Measurements from ENCODE around the gene NDFIP1. TPM values are rescaled to one million over a fixed set of nuclear protein-coding genes. Genes with fewer than 3 reads are reported as not detected.

NDFIP1 gene, protein sequence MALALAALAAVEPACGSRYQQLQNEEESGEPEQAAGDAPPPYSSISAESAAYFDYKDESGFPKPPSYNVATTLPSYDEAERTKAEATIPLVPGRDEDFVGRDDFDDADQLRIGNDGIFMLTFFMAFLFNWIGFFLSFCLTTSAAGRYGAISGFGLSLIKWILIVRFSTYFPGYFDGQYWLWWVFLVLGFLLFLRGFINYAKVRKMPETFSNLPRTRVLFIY
- 10 to 100 TPM; 59.2 to 62.3 TPM for total RNA-seq

DNA sequence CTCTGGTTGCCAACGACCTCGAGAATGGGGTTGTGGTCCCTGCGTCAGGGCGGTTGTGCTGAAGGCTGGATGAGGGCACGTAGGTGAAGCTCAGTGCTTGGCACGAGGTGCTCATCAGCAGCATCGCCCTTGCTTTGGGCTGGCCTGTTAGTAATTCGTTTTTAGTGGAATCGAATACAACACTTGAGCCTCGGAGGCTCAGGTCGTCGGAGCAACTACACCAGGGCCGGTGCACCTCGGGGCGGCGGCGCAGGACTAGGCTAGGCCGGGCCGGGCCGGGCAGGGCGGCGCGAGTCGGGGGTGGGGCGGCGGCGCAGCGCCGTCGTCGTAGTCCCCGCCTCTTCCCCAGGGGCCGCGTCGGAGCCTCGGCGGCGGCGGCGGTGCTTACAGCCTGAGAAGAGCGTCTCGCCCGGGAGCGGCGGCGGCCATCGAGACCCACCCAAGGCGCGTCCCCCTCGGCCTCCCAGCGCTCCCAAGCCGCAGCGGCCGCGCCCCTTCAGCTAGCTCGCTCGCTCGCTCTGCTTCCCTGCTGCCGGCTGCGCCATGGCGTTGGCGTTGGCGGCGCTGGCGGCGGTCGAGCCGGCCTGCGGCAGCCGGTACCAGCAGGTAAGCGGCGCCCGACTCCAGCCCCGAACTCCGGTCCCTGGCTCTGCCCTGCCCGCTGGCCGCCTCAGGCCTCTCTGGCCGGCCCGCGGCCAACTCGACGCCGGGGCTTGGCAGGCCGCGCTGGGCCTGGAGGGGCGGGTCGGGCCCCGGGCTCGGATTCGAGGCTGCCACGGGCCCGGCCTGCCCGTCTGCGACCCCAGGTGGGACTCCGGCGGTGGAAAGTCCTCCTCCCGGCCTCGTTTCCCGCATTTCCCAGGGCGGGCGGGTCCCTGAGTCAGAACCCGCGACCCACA is at the start of gene NDFIP1:
TSS of gene NDFIP1 (plus strand) at position 348 of the 899 bp plus-strand sequence. CDS start at position 544, 196 bp downstream.
- Mint-ChIP-seq H3K36me3 (peaks cover 13% of the 10 kb centered on the region), H3K4me3 (peak within 1 kb of the TSS; percentile 95), H3K4me1 (peaks cover 55% of the 10 kb centered on the region), H3K27me3 (no peaks in the 10 kb centered on the region), H3K27ac (peak within 1 kb of the TSS; percentile 97), H3K9me3 (no peaks in the 10 kb centered on the region)
- peak; percentile 88 for ATAC-seq (ENCODE audit: low read depth)
- POLR2A ChIA-PET, result interaction anchor here (1.1 to 4.3 kb wide), 12 partner anchors 11 to 139 kb away, joined by 4 to 63 read pairs (median 12); partner anchors contain the start of genes GNPDA1 and RNF14
- peak; percentile 93 for DNase-seq

DNA sequence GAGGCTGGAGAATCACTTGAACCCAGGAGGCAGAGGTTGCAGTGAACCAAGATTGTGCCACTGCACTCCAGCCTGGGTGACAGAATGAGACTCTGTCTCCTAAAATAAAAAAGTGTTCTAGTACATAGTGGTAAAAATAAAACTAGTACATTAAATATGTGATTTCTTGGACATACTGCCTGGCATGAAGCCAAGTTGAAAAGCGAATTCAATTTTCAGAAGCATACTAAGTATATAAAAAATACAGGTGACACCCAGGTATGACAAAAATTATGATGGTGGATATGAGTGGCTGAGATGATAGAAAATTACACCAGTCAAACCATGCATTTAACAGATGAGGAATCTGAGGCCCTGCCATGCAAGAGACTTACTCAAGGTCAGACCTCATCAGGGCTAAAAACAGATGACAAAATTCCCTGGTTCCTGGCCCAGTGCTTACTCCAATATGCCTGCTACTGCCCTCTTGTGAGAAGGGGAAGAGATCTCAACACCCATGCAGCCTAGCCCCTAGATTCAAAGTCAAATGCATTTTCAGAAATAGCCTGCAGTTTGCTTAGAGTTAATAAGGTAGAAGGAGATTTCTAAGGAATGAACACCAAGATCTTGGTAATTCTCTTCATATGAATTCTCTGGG is 49.2 kb upstream of the NDFIP1 start:
- Mint-ChIP-seq H3K27ac (no peak overlapping the region), H3K36me3 (no peaks in the 10 kb centered on the region), H3K4me3 (no peak overlapping the region), H3K4me1 (peaks cover 13% of the 10 kb centered on the region), H3K9me3 (no peaks in the 10 kb centered on the region), H3K27me3 (no peaks in the 10 kb centered on the region)
- POLR2A ChIA-PET, result no interaction called here
- no peak for ATAC-seq (ENCODE audit: low read depth)
- no peak for DNase-seq

DNA sequence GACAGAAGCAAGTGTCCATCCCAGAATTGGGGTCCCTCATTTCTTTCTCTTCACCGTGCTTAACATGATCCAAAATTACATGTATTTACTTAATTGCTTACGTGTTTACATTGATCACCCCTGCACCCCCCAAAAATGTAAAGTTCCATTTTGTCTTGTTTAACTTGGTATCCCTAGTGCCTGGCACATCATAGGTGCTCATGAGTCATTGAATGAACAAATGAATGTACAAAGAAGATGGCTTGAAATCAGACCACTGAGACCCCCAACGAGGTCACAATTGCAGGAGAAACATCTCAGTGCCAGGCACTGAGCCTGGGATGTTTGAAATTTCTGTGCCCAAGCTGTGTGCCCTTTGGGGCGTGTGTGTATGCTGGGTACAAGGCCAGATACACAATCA is 45.2 kb upstream of the NDFIP1 start:
- H3K36me3 Mint-ChIP-seq, result no peaks in the 10 kb centered on the region
- H3K9me3 Mint-ChIP-seq, result no peaks in the 10 kb centered on the region
- ATAC-seq (ENCODE audit: low read depth) (no peak), DNase-seq (no peak)
- H3K4me3 Mint-ChIP-seq, result peak overlapping the region; percentile 61
- H3K27me3 Mint-ChIP-seq, result no peaks in the 10 kb centered on the region
- peak overlapping the region; percentile 54 for H3K27ac Mint-ChIP-seq
- POLR2A ChIA-PET, result interaction anchor here (0.7 to 2.1 kb wide), 4 partner anchors 8 to 51 kb away, joined by 3 to 11 read pairs (median 3); partner anchors contain the start of genes GNPDA1 and NDFIP1
- peaks cover 12% of the 10 kb centered on the region for H3K4me1 Mint-ChIP-seq

DNA sequence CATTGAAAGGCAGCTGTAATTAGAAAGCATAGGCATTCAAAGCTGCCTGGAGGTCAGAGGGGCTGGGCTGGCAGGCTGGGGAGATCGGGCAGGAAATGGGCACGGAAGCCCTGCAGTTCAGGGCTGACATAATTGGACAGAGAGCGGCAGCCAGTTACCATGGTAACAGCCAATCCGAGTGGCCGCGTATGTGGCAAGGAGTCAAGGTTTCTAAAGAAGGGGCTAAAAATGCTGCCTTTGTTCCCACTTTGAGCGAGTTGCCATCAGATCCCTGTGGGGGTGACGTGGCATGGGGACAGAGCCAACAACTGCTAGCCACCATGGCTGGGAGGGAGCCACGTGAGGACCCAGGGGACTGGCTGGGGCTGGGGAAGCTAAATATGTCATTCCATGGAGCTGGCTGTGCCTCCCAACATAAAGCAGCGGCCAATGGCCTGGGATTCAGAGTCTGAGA is 44.7 kb upstream of the NDFIP1 start:
- peaks cover 12% of the 10 kb centered on the region for H3K4me1 Mint-ChIP-seq
- H3K27me3 Mint-ChIP-seq, result no peaks in the 10 kb centered on the region
- no peaks in the 10 kb centered on the region for H3K36me3 Mint-ChIP-seq
- H3K27ac Mint-ChIP-seq, result peak overlapping the region; percentile 54
- H3K9me3 Mint-ChIP-seq, result no peaks in the 10 kb centered on the region
- ATAC-seq (ENCODE audit: low read depth) (peak; percentile 93), DNase-seq (peak; percentile 58)
- peak overlapping the region; percentile 61 for H3K4me3 Mint-ChIP-seq
- POLR2A ChIA-PET, result interaction anchor here (0.7 to 2.1 kb wide), 4 partner anchors 8 to 51 kb away, joined by 3 to 11 read pairs (median 3); partner anchors contain the start of genes GNPDA1 and NDFIP1

DNA sequence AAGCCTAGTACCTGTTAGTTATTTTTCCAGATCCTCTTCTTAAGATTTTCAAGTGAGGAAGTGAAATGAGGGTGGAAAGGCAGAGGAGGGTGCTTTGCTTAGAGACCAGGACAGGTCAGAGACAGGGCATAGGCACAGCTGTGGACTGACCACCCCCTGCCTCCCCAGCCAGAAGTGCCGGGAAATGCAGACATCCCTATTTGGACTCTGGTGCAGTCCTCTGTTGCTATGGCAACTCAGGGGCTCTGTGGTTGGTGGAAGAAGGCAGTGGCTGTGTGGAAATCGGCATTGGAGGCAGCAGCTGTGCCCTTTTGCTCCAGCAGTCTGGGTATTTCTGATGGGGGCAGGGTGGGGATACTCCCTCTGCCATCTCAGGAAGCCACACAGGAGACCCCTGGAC is 43.3 kb upstream of the NDFIP1 start:
- no peaks in the 10 kb centered on the region for H3K9me3 Mint-ChIP-seq
- H3K27me3 Mint-ChIP-seq, result no peaks in the 10 kb centered on the region
- H3K4me1 Mint-ChIP-seq, result peaks cover 12% of the 10 kb centered on the region
- no peaks in the 10 kb centered on the region for H3K36me3 Mint-ChIP-seq
- DNase-seq, result no peak
- POLR2A ChIA-PET, result interaction anchor here (2.1 kb wide), 1 partner anchor 43 kb away, joined by 11 read pairs; the partner anchor contains the start of gene NDFIP1
- no peak overlapping the region for H3K4me3 Mint-ChIP-seq
- ATAC-seq (ENCODE audit: low read depth), result no peak
- no peak overlapping the region for H3K27ac Mint-ChIP-seq

DNA sequence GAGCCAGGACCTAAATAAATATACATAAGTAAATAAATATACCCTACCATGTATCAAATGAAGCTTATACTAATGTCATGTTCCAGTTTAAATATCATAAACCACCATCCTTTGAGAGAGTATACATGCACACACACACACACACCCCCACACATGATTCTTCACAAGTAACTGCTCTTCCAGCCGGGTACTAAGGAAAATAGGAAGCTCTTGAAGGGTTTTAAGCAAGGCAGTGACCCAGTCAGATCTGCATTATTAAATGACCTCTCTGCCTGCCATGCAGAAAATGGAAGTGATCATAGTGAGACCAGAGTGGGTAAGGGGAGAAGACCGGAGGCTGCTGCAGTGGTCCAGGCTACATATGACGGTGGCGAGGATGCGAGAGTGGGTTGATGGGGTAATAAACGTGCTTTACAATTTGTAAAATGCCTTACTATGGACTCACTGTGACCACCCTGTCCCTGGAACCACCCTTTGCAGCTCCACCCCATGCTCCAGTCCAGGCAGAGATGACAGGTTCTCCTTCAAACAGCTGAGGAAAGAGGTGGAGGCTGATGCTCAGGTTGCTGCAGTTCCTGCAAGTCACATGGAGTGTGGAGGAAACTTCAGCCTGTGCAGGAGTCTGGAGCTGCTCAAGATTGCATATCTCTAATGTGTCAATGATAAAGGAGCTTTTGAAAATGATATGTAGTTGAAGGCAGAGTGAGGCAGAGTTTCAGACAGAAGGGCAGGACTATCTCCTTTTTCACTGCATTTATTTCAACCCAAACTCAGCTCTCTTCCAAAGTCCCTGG is 38.8 kb upstream of the NDFIP1 start:
- Mint-ChIP-seq H3K4me1 (peaks cover 11% of the 10 kb centered on the region), H3K27me3 (no peaks in the 10 kb centered on the region), H3K27ac (no peak overlapping the region), H3K4me3 (no peak overlapping the region), H3K36me3 (no peaks in the 10 kb centered on the region), H3K9me3 (no peaks in the 10 kb centered on the region)
- ATAC-seq (ENCODE audit: low read depth) (no peak), DNase-seq (no peak)
- POLR2A ChIA-PET, result interaction anchor here (1.3 to 1.7 kb wide), 2 partner anchors 25 to 53 kb away, joined by 6 read pairs; no protein-coding TSS in a partner anchor

DNA sequence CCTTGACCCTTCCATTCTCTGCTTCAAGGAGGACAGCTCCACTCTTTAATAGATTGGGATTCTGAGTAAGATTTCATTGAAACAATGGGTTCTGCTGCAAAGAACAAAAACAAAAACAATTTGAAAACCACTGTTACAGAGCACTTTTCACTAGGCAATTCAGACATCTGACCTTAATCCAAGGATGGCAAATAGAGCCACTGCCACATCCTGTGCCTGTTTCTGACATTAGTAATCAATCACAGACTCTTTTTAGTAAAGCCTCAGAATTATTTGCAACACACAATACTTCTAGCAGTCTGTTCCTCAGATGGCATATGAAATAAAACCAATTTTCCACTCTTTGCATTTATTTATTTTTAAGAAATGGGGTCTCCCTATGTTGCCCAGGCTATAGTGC is 37.8 kb upstream of the NDFIP1 start:
- Mint-ChIP-seq H3K27ac (no peak overlapping the region), H3K4me1 (peaks cover 11% of the 10 kb centered on the region), H3K4me3 (no peak overlapping the region), H3K27me3 (no peaks in the 10 kb centered on the region), H3K36me3 (no peaks in the 10 kb centered on the region), H3K9me3 (no peaks in the 10 kb centered on the region)
- no peak for DNase-seq
- ATAC-seq (ENCODE audit: low read depth), result peak; percentile 33
- POLR2A ChIA-PET, result interaction anchor here (1.3 to 1.7 kb wide), 2 partner anchors 24 to 54 kb away, joined by 6 read pairs; no protein-coding TSS in a partner anchor

DNA sequence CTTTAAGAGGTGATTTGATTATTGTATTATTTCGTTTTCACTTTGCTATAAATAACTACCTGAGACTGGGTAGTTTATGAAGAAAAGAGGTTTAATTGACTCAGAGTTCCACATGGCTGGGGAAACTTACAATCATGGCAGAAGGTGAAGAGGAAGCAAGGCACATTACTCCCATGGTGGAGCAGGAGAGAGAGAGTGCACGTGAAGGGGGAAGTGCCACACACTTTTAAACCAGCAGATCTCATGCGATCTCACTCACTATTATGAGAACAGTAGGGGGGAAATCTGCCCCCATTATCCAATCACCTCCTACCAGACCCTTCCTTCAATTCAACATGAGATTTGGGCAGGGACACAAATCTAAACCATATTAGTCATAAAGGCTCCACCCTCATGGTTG is 36.1 kb upstream of the NDFIP1 start:
- DNase-seq (no peak), ATAC-seq (ENCODE audit: low read depth) (no peak)
- Mint-ChIP-seq H3K9me3 (no peaks in the 10 kb centered on the region), H3K27me3 (no peaks in the 10 kb centered on the region), H3K4me3 (no peak overlapping the region), H3K4me1 (peaks cover 11% of the 10 kb centered on the region), H3K36me3 (no peaks in the 10 kb centered on the region), H3K27ac (no peak overlapping the region)
- POLR2A ChIA-PET, result no interaction called here

DNA sequence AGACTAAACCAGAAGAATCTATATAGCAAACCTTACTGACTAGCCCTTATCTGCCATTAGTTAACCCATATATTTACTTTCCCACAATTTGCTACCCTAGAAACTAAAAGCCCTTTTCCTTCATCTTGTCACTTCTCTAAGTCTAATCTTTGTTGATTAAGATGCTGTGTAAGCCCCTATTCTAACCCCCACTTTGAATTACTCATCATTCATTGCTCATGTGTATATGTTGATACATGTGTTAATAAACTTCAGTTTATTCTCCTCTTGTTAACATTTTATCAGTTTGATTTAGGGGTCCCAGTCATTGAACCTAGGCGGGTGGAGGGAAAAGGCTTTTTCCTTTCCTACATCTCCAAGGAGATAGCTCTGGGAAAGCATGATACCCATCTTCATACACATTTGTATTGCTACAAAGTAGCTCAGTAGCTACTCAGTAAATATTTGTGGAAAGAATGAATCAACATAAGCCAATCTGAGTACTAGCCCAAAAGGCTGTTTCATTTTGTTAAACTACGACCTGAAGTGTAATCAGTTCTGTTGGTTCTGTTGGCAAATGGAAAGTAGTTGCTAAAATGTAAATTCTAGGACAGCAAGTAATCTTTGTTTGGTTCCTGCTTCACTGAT is 35.1 kb upstream of the NDFIP1 start:
- Mint-ChIP-seq H3K36me3 (no peaks in the 10 kb centered on the region), H3K4me3 (no peak overlapping the region), H3K27me3 (no peaks in the 10 kb centered on the region), H3K9me3 (no peaks in the 10 kb centered on the region), H3K27ac (no peak overlapping the region), H3K4me1 (peaks cover 11% of the 10 kb centered on the region)
- POLR2A ChIA-PET, result no interaction called here
- DNase-seq (no peak), ATAC-seq (ENCODE audit: low read depth) (no peak)

DNA sequence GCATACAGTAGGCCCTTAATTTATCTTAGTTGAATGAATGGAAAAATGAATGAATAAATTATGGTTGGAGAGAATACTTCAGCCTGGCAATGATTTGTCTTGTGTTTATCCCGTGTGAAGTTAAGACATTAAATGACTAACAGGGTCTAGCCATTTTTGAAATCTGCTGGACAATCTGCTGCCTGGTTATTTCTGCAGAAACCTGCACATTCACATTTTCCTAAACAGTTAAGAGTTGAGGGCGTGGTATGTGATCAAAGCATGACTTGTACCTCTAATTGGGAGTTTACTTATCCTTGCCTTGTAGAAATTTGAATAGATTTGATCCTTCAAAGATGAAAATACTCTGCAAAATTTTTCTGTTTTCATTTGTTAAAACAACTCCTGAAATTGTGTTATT is 34.6 kb upstream of the NDFIP1 start:
- H3K4me1 Mint-ChIP-seq, result peaks cover 11% of the 10 kb centered on the region
- H3K4me3 Mint-ChIP-seq, result no peak overlapping the region
- no peaks in the 10 kb centered on the region for H3K27me3 Mint-ChIP-seq
- ATAC-seq (ENCODE audit: low read depth) (no peak), DNase-seq (no peak)
- POLR2A ChIA-PET, result no interaction called here
- no peaks in the 10 kb centered on the region for H3K9me3 Mint-ChIP-seq
- no peaks in the 10 kb centered on the region for H3K36me3 Mint-ChIP-seq
- no peak overlapping the region for H3K27ac Mint-ChIP-seq

DNA sequence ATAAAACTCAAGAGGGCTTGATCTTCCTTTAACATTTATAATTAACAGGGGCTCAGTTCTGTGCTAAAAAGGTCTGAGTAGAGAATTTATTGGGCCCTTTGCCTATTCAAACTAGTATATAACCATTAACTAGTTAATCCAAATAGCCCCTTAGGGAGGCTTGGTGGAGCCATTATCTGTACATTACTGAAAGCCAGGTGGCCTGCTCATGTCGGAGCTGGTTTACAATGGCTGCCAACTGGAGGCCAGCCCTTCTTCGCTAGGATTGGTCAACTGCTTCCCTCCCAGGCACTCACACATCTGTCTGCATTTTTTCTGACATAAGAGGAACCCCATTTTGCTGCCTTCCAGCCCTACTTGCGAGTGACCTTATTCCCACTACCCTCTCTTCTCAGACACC is 30.4 kb upstream of the NDFIP1 start:
- POLR2A ChIA-PET, result no interaction called here
- no peaks in the 10 kb centered on the region for H3K36me3 Mint-ChIP-seq
- no peak for ATAC-seq (ENCODE audit: low read depth)

DNA sequence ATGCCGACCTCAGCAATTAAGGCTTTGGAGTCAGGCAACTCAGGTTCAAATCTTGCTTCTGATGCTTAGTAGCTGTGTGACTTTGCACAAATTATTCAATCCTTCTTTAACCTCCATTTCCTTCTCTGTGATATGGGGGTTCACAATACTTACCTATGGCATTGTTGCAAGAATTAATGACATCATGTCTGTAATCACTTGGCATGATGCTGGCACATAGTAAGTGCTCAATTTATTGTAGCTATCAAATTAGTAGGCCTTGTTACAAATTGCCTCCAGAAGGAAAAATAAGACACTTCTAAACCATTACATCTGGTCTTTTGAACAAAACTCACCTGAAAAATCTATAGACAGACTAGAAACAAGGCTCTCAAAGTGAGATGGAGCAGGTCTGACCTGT is 29.9 kb upstream of the NDFIP1 start:
- H3K36me3 Mint-ChIP-seq, result no peaks in the 10 kb centered on the region
- H3K27ac Mint-ChIP-seq, result no peak overlapping the region
- DNase-seq, result no peak
- H3K27me3 Mint-ChIP-seq, result no peaks in the 10 kb centered on the region
- ATAC-seq (ENCODE audit: low read depth), result no peak
- H3K4me1 Mint-ChIP-seq, result peaks cover 7% of the 10 kb centered on the region
- POLR2A ChIA-PET, result no interaction called here
- no peaks in the 10 kb centered on the region for H3K9me3 Mint-ChIP-seq
- H3K4me3 Mint-ChIP-seq, result no peak overlapping the region

More for the DNA sequence above, 30.4 kb upstream of the NDFIP1 start:
- H3K9me3 Mint-ChIP-seq, result no peaks in the 10 kb centered on the region
- peaks cover 5% of the 10 kb centered on the region for H3K4me1 Mint-ChIP-seq
- no peak for DNase-seq
- no peak overlapping the region for H3K27ac Mint-ChIP-seq
- no peak overlapping the region for H3K4me3 Mint-ChIP-seq
- no peaks in the 10 kb centered on the region for H3K27me3 Mint-ChIP-seq

Measured in activated naive CD8-positive, alpha-beta T cell treated with anti-CD3 and anti-CD28 coated beads, Interleukin-2, amount 10 ng/mL, durations not matched to agents 7 days and 5 days (primary cell).